Mammary epithelial cell (primary cell): ENCODE measurements around the gene LINGO4.

Experiments used
- EZH2 ChIP-seq: IDR thresholded peaks from 2 replicates; pipeline ENCODE4 v1.6.1; 2012; ENCODE audit warnings: low read length, inconsistent platforms, borderline replicate concordance
- TF ChIP-seq, protein P1 (sequence below), 2 donors: IDR thresholded peaks in 1 of 2; conservative IDR thresholded peaks in 1 of 2; 2 replicates each; pipeline ENCODE4 v1.5.1; 2011 to 2012; ENCODE audit warnings: inconsistent platforms in 2 of 2, low read length in 2 of 2, mild to moderate bottlenecking in 2 of 2, control low read depth in 1 of 2, low read depth in 1 of 2; ENCODE audit not compliant: insufficient read depth in 1 of 2; ENCODE audit errors: extremely low read depth in 1 of 2

DNA sequence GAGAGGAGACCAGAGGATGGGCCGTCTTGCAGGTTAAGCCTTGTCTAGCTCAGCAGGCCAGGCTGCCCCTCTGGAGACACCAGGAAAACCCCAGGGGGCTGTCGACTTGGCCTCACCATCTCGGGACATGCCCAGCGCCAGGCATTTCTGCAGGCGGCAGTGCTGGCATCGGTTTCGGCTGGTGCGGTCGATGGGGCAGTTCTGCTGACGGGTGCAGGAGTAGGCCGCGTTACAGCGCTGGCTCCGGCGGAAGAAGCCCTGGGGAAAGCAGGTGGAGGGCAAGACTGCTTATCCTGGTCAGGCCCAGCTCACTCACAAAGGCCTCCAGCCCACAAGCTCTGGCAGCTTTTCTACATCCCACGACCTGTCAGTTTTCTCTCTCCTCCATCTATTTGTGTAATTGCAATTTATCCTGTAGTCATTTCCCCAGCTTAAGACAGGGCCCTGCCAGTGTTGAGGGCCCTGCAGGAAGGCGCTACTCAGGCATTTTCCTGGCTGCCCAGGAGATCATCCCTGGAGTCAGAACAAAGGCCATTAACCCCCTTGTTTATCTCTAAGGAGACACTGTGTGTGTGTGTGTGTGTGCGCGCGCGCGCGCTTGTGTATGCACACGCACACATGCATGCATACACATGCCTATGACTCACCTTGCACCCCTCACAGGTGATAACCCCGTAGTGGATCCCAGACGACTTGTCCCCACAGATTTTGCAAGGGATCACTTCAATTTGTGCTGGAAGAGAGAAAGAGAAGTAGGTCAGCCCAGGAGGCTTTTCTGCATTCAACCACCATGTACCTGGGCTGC lies 11.5 kb upstream of the LINGO4 start:
- TF ChIP-seq, protein P1, sequence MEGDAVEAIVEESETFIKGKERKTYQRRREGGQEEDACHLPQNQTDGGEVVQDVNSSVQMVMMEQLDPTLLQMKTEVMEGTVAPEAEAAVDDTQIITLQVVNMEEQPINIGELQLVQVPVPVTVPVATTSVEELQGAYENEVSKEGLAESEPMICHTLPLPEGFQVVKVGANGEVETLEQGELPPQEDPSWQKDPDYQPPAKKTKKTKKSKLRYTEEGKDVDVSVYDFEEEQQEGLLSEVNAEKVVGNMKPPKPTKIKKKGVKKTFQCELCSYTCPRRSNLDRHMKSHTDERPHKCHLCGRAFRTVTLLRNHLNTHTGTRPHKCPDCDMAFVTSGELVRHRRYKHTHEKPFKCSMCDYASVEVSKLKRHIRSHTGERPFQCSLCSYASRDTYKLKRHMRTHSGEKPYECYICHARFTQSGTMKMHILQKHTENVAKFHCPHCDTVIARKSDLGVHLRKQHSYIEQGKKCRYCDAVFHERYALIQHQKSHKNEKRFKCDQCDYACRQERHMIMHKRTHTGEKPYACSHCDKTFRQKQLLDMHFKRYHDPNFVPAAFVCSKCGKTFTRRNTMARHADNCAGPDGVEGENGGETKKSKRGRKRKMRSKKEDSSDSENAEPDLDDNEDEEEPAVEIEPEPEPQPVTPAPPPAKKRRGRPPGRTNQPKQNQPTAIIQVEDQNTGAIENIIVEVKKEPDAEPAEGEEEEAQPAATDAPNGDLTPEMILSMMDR (conservative IDR thresholded peaks at IDR 0.05 in 1 of 2, IDR thresholded peaks at IDR 0.05 in 1 of 2; ENCODE audit: extremely low read depth in 1 of 2, insufficient read depth in 1 of 2, low read depth in 1 of 2, low read length in 2 of 2), result no peak
- no peak for TF ChIP-seq EZH2
